Stimulated activated CD4-positive, alpha-beta T cell treated with anti-CD3 and anti-CD28 coated beads, Interleukin-12 subunit alpha, Interleukin-12 subunit beta, amount 100 ng/mL, for 48 hours (primary cell): Measurements from ENCODE around the gene NET1.

Experiments
- DNase-seq, 3 donors: peaks; one replicate each; pipeline ENCODE4 v3.0.0-alpha.2; 2020; ENCODE audit warnings: low read depth in 2 of 3, low spot score in 1 of 3

The NET1 gene

DNA sequence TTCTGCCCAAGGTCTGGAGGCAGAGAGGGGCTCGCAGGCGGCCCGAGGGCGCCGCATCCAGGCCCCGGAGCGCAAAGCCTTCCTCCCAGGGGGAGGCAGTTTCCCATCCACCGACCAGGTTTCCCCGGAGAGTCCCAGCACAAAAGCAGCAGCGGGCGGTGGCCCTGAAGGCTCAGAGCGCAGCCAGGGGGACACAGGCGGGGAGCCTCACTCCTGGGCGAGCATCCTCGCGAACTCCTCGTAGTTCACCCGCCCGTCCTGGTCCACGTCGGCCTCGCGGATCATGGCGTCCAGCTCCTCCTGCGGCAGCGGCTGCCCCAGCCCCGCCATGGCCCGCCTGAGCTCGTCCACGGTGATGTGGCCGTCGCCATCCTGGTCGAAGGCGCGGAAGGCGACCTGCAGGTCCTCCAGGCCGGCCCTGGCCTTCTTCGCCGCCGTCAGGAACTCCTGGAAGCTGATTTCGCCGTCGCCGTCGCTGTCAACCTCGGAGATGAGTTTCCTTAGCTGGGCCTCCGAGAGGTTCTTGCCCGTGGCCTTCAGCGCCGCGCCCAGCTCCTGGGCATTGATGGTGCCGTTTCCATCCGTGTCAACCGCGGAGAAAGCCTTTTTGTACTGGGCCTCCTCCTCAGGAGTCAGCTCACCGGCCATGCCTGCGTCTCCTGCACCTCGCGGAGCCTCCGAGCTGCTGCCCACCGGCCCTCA, 86.6 kb downstream of the NET1 start:
- no peak for DNase-seq

DNA sequence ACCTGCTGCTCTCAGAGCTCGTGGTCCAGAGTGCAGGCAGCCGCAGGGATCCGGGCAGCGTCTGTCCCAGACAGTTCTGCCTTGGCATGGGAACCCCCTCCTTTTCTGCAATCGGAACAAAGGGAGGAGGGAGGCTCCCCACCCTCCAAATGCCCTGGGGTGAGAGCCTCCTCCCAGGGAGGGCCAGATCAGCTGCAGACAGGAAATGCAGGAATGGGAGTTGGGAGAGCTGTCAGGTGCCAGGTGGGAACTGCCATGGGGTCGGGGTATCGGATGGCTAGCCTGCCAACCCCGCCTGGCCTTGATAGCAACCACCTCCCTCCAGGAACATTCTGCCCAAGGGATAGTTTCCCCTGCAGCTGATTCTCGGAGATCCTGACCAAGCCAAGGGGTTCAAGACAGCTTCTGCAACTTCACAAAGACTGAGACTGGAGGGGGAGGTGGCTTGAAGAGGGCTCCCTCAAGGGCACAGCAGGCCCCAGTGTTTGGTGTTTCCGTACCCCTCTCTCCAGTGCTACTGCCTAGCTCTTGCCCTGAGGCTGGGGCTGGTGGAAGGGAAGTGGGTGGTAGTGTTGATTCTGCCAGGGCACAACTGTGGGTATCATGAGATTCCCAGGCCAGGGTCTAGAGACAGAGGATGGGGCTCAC, 87.3 kb downstream of the NET1 start, which contains the start of gene CALML5:
Gene CALML5, minus strand, starts transcription at position 78 of the 648 bp plus-strand sequence. CDS start 132 bp downstream, outside the sequence.
- no peak for DNase-seq

DNA sequence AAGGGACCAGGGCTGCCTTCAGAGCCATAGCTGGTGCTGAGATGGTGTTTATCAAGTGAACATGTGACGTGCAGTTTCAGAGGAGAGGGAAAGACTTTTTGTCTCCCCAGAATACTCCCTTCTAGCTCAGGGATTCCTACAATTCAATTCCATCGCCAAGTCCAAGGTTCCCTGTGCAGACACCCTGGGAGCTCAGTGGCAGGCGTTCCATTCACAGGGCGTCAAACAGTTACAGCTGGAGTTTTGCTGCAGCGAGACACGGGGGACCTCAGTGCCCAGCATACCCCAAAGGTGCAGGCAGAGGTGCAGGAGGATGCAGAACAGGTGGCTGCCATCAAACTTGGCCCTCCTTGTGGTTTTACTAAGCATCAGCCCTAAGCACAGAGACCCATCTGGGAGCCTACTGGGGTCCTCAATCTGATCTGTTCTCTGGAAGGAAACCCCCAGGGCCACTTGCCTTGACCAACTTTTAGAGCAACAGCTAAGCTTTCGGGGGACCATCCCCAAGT, 87.9 kb downstream of the NET1 start:
- no peak for DNase-seq

DNA sequence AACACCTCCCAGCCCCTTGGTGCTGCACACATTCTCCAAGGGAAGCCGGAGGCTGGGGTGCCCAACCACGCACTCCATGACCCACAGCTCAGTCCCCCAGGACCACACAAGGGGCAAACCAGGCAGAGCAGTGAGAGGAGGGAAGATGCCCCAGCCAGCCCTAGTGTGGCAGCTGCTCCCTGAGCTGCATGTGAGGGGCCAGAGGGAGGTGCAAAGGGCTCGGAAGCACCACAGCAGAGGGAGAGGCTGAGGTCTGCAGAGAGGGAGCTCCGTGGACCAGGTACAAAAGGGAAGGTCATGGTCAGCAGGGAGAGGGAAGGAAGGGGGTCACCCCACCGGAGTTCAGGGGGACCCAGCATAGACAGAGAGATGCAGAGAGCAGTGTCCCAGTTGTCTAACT, 88.6 kb downstream of the NET1 start:
- DNase-seq, result no peak

DNA sequence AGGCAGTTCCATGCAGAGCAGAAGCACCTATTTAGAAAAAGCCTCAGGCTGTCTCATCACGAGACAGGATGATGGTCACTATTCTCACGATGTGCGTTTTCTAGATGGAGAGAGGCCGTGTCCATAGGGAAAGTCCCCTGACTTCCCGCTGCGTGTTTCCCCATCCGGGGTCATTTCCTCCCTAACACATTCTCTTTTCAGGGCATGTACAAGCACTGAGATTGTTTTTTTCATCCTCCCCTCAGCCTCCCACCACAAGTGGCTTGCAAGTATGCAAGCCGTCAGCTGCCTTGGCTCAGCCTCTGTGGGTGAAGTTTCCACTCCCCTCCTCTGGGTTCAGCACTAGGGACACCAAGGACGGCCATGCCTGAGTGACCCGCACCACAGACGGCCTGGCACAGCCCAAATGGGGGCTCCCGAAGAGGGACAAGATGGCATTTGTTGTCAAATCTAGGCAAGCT, 89.7 kb downstream of the NET1 start:
- DNase-seq, result no peak

DNA sequence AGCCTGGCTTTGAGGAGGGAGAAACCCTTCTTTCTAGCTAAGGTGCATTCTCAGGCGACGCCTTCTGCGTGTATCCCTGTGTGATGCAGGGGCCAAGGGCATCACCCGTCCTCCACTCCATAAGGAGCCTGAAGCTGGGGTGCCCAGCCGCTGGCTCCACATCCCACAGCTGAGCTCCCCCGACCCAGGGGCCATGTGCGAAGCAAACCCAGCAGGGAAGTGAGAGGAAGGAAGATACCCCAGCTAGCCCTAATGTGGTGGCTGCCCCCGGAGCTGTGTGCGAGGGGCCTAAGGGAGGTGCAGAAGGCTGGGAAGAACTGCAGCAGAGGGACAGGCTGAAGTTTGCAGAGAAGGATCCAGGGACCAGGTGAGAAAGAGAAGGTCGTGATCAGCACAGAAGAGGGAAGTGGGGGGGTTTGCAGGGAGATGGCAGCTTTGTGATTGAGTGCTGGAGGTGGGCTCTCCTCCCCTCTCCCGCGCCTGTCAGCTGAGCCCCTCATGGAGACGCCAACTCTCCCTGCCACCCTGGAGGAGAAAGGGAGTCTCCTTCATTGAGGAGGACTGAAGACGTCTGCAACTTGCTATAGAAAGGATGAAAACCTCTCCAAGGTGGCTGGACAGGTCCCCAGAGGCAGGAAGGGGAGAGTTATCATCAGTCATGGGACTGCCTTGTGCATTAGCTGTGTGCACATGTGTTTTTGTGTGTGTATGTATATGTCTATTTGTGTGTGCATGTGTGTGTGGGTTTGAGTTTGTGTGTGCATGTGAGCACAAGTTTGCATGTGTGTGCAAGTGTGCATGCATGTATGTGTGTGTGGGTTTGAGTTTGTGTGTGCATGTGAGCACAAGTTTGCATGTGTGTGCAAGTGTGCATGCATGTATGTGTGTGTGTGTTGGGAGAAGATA, 90.5 kb downstream of the NET1 start:
- no peak for DNase-seq

DNA sequence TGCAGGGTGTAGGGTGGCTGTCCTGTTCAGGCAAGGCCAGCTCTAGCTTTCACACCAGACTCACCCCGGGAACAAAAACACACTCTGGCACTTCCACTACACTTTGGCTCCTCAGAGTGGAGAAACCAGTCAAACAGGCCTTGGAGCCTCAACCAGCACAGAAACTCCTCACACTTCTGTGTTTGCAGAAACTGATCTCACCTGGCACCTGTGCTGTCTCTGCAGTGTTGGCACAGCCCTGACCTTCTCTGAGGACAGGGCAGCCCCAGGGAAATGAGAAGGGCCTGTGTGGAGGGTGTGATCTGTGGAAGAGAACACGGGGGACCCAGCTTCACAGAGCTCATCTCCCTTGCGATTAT, 91.1 kb downstream of the NET1 start:
- no peak for DNase-seq

DNA sequence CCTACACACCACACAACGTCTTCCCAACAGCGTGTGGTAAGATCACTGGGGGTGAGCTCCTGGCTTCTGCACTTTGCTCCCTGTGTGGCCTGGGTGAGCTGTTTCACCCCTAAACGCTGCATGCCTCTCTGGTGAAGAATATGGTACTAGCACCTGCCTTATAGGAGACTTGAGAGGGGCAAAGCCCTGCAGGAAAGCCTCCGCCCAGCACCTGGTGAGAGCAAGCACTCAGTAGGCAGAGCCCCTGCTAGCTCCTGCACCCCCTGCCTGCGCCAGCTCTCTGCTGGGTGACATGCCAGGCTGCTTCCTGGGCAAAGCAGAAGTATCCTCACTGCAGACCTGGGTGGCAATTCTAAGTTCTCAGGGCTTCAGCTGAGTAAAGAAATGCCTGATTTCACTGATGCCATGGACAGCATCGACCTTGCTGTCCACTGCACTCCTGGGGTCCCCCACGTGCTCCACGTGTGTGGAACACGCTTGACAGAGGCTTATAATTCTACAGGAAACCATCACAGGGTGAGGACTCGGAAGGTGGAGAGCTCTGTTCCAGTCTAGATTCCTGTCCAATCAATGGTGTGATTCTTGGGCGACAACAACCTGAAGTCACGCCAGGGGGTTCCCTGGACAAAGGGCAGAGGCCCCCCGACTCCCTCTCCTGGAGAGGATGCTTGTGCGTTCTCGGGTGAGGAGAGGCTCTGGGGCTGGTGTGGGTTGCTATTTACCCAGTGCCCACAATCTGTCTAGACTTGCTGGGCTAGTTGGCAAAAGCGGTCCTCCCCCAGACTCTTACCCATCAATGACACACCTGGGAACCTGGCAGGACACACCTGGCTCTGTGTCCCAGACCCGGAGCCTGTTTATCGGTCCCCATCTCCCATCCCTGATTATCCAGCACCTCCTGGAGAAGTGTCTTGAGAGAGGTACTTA, 92.1 kb downstream of the NET1 start:
- DNase-seq, result no peak

DNA sequence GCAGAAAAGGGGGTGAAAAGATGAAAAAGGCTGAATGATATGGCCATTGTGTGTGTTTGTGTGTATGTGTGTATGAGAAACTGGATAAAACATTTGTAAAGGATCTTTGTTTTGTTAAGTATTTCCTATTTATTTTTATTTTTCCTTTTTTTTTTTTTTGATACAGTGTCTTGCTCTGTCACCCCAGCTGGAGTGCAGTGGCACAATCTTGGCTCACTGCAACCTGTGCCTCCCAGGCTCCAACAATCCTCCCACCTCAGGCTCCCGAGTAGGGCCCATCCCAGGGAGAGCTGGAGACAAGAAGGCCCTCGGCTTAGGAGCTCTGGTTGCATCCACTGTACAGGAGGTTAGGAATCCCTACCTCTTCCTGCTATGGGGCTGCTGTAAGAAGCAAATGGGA, 93.9 kb downstream of the NET1 start:
- no peak for DNase-seq

DNA sequence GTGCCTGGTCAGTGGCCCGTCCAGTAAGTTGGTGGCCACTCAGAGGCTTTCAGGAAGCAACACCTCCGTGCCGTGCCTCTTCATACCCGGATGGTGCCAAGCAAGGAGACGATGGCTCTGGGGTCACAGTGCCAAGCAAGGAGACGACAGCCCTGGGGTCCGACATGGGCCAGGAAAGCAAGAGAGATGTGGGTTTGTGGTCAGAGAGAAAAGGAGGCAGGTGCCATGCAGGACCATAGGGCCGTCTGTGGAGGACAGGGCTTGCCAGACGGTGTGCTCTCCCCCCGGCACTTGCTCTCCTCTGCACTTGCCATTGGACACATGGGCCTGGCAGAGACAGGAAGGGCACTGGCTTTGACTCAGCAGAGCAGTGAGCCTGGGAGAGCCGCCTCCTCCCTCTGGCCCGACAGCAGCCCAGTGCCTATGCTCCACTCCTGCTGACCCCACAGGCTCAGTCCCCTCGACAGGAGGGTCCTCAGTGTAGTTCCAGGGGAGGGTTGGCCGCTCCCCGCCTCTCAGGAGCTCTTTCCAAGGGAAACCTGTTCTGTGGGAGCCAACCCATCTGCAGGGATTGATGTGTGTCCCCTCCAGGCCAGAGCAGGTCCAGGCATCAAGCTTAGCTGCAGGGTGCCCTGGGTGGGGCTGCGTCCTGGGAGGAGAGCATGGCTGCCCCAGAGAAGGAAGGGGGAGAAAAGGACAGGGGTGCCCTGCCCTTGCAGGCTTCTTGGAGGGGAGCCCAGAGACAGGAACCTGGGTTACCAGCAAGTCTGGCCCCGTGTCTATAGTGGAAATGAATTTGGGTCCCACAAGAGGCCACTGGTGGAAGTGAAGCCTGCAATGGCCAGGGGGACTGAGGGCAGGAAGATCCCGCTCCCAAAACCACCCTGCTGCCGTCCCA, 94.6 kb downstream of the NET1 start:
- no peak for DNase-seq

DNA sequence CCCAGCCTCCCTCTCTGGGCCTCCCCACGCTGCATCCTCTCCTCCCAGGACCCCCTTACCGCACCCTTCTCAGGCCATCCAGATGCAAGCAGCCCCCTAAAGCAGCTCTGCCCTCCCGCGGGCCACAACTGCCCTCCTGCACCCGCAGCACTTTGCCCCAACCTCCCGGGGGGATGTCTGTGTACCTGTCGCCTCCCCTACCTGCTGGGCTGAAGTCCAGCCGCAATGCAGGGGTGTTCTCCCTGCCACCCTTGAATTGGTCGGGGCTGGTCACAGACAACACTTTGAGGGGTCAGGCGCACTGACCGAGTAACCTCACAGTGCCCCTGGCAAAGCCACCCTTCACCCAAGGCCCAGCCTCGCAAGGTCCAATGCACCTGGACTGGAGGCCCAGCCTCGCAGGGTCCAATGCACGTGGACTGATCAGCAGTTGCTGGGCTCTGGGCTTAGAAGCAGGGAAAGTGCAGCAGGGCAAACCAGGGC, 95.3 kb downstream of the NET1 start:
- no peak for DNase-seq

DNA sequence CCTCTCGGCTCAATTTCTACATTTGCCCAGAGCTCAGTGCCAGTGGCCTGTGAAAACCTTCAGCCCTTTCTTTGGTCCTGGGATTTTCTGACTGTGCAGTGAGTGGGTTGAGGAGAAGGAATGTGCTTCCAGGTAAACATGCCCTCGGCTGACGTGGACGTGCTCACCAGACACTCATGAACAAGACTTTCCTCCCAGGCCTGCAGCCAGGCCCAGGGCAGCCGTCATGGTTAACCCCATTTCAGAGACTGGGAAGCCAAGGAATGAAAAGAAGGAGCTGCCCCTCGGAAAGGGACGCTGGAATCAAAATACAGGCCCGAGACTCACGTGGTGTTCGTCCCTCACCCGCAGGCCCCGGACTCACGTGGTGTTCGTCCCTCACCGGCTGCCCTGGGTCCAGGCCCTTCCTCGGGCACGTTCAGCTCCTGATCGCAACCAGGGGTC, 95.8 kb downstream of the NET1 start:
- DNase-seq, result no peak
